Measurements from ENCODE around the gene CHMP6. TPM values are rescaled to one million over a fixed set of nuclear protein-coding genes. Genes with fewer than 3 reads are reported as not detected.

CHMP6 gene
- total and polyA plus RNA-seq, 4 donors: 9.6 to 24.0 (median 16.7) TPM

DNA sequence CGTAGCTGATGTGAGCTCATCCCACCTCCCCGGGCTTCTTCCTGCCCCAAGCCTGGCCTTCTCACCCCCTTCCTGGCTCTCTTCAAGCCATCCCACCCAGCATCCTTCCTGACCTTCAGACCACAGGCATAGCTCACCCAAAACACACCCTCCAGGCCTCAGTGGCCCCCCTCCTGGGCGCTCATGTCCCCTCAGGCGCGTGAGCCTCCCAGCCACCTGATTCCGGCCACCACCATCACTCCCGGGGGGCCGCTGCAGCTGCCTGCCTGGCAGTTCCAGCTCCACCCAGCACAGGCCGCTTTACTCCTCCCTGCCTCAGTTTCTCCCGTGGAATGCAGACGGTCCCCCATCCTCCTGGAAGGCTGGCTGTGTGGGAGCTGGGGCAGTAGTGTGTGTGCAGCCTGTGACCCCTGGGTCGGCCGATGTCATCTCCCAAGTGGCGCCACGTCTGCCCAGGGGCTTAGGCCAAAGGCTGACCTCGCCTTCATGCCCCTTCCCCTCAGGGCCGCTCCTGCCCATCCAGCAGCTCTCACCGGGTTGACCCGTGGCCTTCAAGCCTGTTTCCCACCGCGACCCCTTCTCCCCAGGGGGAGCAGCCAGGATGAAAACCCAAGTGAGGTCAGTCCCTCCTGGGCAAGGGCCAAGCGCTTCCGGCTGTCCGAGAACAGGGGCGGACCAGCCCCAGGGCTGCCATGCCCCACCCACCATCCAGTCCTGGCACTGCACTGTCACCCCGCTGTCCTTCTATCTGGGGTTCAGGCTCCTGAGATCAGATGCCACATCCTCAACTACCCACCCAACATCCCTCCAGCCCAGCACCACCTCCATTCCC is 11.9 kb upstream of the CHMP6 start (continued):
- no peak for TF ChIP-seq TAF1 (conservative IDR thresholded peaks at IDR 0.05)
- TF ChIP-seq HNF4A (conservative IDR thresholded peaks at IDR 0.05): no peak
- TF ChIP-seq, protein P1, sequence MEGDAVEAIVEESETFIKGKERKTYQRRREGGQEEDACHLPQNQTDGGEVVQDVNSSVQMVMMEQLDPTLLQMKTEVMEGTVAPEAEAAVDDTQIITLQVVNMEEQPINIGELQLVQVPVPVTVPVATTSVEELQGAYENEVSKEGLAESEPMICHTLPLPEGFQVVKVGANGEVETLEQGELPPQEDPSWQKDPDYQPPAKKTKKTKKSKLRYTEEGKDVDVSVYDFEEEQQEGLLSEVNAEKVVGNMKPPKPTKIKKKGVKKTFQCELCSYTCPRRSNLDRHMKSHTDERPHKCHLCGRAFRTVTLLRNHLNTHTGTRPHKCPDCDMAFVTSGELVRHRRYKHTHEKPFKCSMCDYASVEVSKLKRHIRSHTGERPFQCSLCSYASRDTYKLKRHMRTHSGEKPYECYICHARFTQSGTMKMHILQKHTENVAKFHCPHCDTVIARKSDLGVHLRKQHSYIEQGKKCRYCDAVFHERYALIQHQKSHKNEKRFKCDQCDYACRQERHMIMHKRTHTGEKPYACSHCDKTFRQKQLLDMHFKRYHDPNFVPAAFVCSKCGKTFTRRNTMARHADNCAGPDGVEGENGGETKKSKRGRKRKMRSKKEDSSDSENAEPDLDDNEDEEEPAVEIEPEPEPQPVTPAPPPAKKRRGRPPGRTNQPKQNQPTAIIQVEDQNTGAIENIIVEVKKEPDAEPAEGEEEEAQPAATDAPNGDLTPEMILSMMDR (IDR thresholded peaks at IDR 0.05; ENCODE audit: low read depth, low read length, missing input control): no peak
- no peak for TF ChIP-seq RXRA (IDR thresholded peaks at IDR 0.05)
- no peak for TF ChIP-seq GABPA (IDR thresholded peaks at IDR 0.05 in 1 of 2, conservative IDR thresholded peaks at IDR 0.05 in 1 of 2)
- no peak for TF ChIP-seq NR2F2 (IDR thresholded peaks at IDR 0.05)
- no peak for TF ChIP-seq EGR1 (IDR thresholded peaks at IDR 0.05; ENCODE audit: low read depth in 2 of 2)
- TF ChIP-seq JUND (IDR thresholded peaks at IDR 0.05): no peak
- TF ChIP-seq YY1 (IDR thresholded peaks at IDR 0.05): no peak

DNA sequence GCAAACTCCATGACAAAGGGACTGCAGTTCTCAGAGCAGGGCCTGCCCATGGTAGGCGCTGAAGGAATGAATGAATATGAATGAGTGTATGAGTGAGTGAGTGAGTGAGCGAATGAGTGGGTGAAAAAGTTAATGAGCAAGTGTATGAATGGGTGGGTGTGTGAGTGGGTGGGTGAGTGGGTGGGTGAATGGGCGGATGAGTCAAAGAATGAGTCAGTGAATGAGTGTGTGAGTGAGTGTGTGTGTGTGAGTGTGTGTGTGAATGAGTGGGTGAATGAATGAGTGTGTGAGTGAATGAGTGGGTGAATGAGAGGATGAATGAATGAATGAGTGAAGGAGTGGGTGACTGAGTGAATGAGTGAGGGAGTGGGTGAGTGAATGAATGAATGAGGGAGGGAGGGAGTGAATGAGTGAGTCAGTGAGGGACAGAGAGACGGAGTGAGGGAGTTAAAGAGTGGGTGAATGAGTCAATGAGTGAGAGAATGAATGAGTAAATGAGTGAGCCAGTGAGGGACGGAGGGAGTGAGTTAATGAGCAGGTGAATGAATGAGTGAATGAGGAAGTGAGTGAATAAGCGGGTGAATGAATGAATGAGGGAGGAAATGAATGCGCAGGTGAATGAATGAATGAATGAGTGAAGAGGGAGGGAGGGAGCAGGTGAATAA is 11.1 kb upstream of the CHMP6 start:
- H3K4me3 ChIP-seq (ENCODE audit: low read depth in 1 of 3, low read length in 3 of 3): no peak overlapping the region
- H3K27ac ChIP-seq (ENCODE audit: low read depth in 1 of 2, low read length in 2 of 2): no peak overlapping the region
- H3K27me3 ChIP-seq (ENCODE audit: control insufficient read depth in 4 of 4, insufficient read depth in 4 of 4, low read length in 3 of 4): no peaks in the 10 kb centered on the region
- H3K36me3 ChIP-seq (ENCODE audit: control insufficient read depth in 4 of 4, insufficient read depth in 3 of 4, low read depth in 1 of 4, low read length in 3 of 4): no peaks in the 10 kb centered on the region
- H3K4me1 ChIP-seq (ENCODE audit: control insufficient read depth in 4 of 4, insufficient read depth in 4 of 4, low read length in 3 of 4): peaks cover 0 to 6% (median 2%) of the 10 kb centered on the region in 4 donors
- WGBS: 63% methylated on average over 7 of the region's 7 CpGs
- H3K9ac ChIP-seq (ENCODE audit: low read depth in 1 of 2, low read length in 2 of 2): no peak overlapping the region
- TF ChIP-seq, protein P2, sequence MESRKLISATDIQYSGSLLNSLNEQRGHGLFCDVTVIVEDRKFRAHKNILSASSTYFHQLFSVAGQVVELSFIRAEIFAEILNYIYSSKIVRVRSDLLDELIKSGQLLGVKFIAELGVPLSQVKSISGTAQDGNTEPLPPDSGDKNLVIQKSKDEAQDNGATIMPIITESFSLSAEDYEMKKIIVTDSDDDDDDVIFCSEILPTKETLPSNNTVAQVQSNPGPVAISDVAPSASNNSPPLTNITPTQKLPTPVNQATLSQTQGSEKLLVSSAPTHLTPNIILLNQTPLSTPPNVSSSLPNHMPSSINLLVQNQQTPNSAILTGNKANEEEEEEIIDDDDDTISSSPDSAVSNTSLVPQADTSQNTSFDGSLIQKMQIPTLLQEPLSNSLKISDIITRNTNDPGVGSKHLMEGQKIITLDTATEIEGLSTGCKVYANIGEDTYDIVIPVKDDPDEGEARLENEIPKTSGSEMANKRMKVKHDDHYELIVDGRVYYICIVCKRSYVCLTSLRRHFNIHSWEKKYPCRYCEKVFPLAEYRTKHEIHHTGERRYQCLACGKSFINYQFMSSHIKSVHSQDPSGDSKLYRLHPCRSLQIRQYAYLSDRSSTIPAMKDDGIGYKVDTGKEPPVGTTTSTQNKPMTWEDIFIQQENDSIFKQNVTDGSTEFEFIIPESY (IDR thresholded peaks at IDR 0.05): no peak
- TF ChIP-seq SP1 (IDR thresholded peaks at IDR 0.05): no peak
- no peak for TF ChIP-seq GABPA (IDR thresholded peaks at IDR 0.05 in 1 of 2, conservative IDR thresholded peaks at IDR 0.05 in 1 of 2)
- TF ChIP-seq, protein P3, sequence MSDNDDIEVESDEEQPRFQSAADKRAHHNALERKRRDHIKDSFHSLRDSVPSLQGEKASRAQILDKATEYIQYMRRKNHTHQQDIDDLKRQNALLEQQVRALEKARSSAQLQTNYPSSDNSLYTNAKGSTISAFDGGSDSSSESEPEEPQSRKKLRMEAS (IDR thresholded peaks at IDR 0.05): no peak
- no peak for TF ChIP-seq FOXA2 (IDR thresholded peaks at IDR 0.05)
- TF ChIP-seq HNF4A (conservative IDR thresholded peaks at IDR 0.05): no peak
- no peak for TF ChIP-seq ATF3 (IDR thresholded peaks at IDR 0.05)
- no peak for TF ChIP-seq NR2F2 (IDR thresholded peaks at IDR 0.05)
- TF ChIP-seq, protein P1 (IDR thresholded peaks at IDR 0.05; ENCODE audit: low read depth, low read length, missing input control): no peak
- no peak for TF ChIP-seq JUND (IDR thresholded peaks at IDR 0.05)
- no peak for TF ChIP-seq HNF4G (IDR thresholded peaks at IDR 0.05)
- TF ChIP-seq RAD21 (IDR thresholded peaks at IDR 0.05): no peak
- TF ChIP-seq, protein P4, sequence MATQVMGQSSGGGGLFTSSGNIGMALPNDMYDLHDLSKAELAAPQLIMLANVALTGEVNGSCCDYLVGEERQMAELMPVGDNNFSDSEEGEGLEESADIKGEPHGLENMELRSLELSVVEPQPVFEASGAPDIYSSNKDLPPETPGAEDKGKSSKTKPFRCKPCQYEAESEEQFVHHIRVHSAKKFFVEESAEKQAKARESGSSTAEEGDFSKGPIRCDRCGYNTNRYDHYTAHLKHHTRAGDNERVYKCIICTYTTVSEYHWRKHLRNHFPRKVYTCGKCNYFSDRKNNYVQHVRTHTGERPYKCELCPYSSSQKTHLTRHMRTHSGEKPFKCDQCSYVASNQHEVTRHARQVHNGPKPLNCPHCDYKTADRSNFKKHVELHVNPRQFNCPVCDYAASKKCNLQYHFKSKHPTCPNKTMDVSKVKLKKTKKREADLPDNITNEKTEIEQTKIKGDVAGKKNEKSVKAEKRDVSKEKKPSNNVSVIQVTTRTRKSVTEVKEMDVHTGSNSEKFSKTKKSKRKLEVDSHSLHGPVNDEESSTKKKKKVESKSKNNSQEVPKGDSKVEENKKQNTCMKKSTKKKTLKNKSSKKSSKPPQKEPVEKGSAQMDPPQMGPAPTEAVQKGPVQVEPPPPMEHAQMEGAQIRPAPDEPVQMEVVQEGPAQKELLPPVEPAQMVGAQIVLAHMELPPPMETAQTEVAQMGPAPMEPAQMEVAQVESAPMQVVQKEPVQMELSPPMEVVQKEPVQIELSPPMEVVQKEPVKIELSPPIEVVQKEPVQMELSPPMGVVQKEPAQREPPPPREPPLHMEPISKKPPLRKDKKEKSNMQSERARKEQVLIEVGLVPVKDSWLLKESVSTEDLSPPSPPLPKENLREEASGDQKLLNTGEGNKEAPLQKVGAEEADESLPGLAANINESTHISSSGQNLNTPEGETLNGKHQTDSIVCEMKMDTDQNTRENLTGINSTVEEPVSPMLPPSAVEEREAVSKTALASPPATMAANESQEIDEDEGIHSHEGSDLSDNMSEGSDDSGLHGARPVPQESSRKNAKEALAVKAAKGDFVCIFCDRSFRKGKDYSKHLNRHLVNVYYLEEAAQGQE (IDR thresholded peaks at IDR 0.05): no peak
- TF ChIP-seq RXRA (IDR thresholded peaks at IDR 0.05): no peak
- TF ChIP-seq TAF1 (conservative IDR thresholded peaks at IDR 0.05): no peak
- no peak for TF ChIP-seq FOXA1 (IDR thresholded peaks at IDR 0.05)
- TF ChIP-seq YY1 (IDR thresholded peaks at IDR 0.05): no peak
- no peaks in the 10 kb centered on the region for H3K9me3 ChIP-seq (ENCODE audit: control insufficient read depth in 4 of 4, low read length in 3 of 4)
- no peak for DNase-seq (ENCODE audit: low spot score)

Data from liver (tissue), 9 donors.